Type B pancreatic cell (in vitro differentiated cells): ENCODE results near the gene EFL1. TPM values are rescaled to one million over a fixed set of nuclear protein-coding genes. Genes with fewer than 3 reads are reported as not detected.
A peak's percentile ranks its signal among the peaks of the same experiment; 100 is the strongest.

ENCODE experiments used
- DNase-seq: peaks from one replicate; pipeline ENCODE4 v3.0.0; 2021; ENCODE audit warnings: mixed read lengths; ENCODE audit not compliant: unreplicated experiment; ENCODE audit errors: extremely low spot score
- H3K27ac Mint-ChIP-seq: 2 replicates; pipeline ENCODE4 v1.8.0; 2021; ENCODE audit warnings: mild to moderate bottlenecking, mixed read lengths
- H3K27me3 Mint-ChIP-seq: 2 replicates; pipeline ENCODE4 v1.8.0; 2021; ENCODE audit warnings: mixed read lengths
- H3K36me3 Mint-ChIP-seq: 2 replicates; pipeline ENCODE4 v1.8.0; 2021; ENCODE audit warnings: mixed read lengths
- H3K4me1 Mint-ChIP-seq: one replicate; pipeline ENCODE4 v1.8.0; 2021; ENCODE audit warnings: mixed read lengths; ENCODE audit not compliant: unreplicated experiment
- H3K4me3 Mint-ChIP-seq: 2 replicates; pipeline ENCODE4 v1.8.0; 2021; ENCODE audit warnings: mild to moderate bottlenecking, mixed read lengths
- H3K9me3 Mint-ChIP-seq: 2 replicates; pipeline ENCODE4 v1.8.0; 2021; ENCODE audit warnings: mixed read lengths
- CTCF ChIP-seq: fragments of 200-600 bp; sonication (generic); conservative IDR thresholded peaks from 2 replicates; pipeline ENCODE4 v1.5.0; 2021; ENCODE audit warnings: antibody characterized with exemption, mild to moderate bottlenecking
- total RNA-seq: library from RNA; stranded (reverse); gene quantifications from 2 replicates; pipeline ENCODE4 v1.2.1, GENCODE V29; 2021; ENCODE audit warnings: low replicate concordance

EFL1 gene
- total RNA-seq, 1 donor from 2014 or later = 17.0 TPM

GRCh38 chr15:82186161-82186560 lies 76.4 kb downstream of the EFL1 start:
- DNase-seq = no peak
- no peak overlapping the region for H3K4me3 Mint-ChIP-seq
- no peak for TF ChIP-seq CTCF
- peaks cover 17% of the 10 kb centered on the region for H3K4me1 Mint-ChIP-seq
- H3K9me3 Mint-ChIP-seq = no peaks in the 10 kb centered on the region
- no peak overlapping the region for H3K27ac Mint-ChIP-seq
- H3K27me3 Mint-ChIP-seq = no peaks in the 10 kb centered on the region
- H3K36me3 Mint-ChIP-seq = peaks cover 3% of the 10 kb centered on the region

GRCh38 chr15:82184776-82185175 lies 77.8 kb downstream of the EFL1 start:
- Mint-ChIP-seq H3K4me3 (no peak overlapping the region), H3K27me3 (no peaks in the 10 kb centered on the region), H3K9me3 (no peaks in the 10 kb centered on the region), H3K36me3 (peaks cover 3% of the 10 kb centered on the region), H3K27ac (no peak overlapping the region), H3K4me1 (peaks cover 14% of the 10 kb centered on the region)
- no peak for TF ChIP-seq CTCF
- no peak for DNase-seq

GRCh38 chr15:82184355-82184754 lies 78.2 kb downstream of the EFL1 start:
- no peaks in the 10 kb centered on the region for H3K9me3 Mint-ChIP-seq
- peaks cover 3% of the 10 kb centered on the region for H3K36me3 Mint-ChIP-seq
- H3K27me3 Mint-ChIP-seq = no peaks in the 10 kb centered on the region
- H3K4me1 Mint-ChIP-seq = peaks cover 14% of the 10 kb centered on the region
- no peak overlapping the region for H3K27ac Mint-ChIP-seq
- DNase-seq = no peak
- H3K4me3 Mint-ChIP-seq = no peak overlapping the region
- TF ChIP-seq CTCF = no peak

GRCh38 chr15:82183121-82184031 lies 79.2 kb downstream of the EFL1 start:
- Mint-ChIP-seq H3K27me3 (no peaks in the 10 kb centered on the region), H3K4me3 (no peak overlapping the region), H3K9me3 (no peaks in the 10 kb centered on the region), H3K4me1 (peaks cover 16% of the 10 kb centered on the region), H3K36me3 (peaks cover 3% of the 10 kb centered on the region), H3K27ac (peak overlapping the region; percentile 47)
- no peak for TF ChIP-seq CTCF
- DNase-seq = no peak

- Mint-ChIP-seq H3K36me3 (peaks cover 3% of the 10 kb centered on the region), H3K27me3 (no peaks in the 10 kb centered on the region), H3K4me1 (peaks cover 29% of the 10 kb centered on the region), H3K9me3 (no peaks in the 10 kb centered on the region), H3K4me3 (no peak overlapping the region), H3K27ac (no peak overlapping the region)
- no peak for TF ChIP-seq CTCF
- no peak for DNase-seq
Observed at GRCh38 chr15:82181371-82181770, 81.2 kb downstream of the EFL1 start.
